Measurements from ENCODE around the gene CLPTM1L.

- TF ChIP-seq, protein P1, sequence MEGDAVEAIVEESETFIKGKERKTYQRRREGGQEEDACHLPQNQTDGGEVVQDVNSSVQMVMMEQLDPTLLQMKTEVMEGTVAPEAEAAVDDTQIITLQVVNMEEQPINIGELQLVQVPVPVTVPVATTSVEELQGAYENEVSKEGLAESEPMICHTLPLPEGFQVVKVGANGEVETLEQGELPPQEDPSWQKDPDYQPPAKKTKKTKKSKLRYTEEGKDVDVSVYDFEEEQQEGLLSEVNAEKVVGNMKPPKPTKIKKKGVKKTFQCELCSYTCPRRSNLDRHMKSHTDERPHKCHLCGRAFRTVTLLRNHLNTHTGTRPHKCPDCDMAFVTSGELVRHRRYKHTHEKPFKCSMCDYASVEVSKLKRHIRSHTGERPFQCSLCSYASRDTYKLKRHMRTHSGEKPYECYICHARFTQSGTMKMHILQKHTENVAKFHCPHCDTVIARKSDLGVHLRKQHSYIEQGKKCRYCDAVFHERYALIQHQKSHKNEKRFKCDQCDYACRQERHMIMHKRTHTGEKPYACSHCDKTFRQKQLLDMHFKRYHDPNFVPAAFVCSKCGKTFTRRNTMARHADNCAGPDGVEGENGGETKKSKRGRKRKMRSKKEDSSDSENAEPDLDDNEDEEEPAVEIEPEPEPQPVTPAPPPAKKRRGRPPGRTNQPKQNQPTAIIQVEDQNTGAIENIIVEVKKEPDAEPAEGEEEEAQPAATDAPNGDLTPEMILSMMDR (IDR thresholded peaks at IDR 0.05; ENCODE audit: insufficient read depth, low read depth, low read length), result no peak
- no peak for TF ChIP-seq EZH2 (IDR thresholded peaks at IDR 0.05; ENCODE audit: insufficient read depth, low read length)
These were observed 22.2 kb upstream of the CLPTM1L start for GRCh38 chr5:1367149-1367548.

Data from astrocyte (in vitro differentiated cells and primary cell).